ENCODE data around the gene GCDH. TPM values are rescaled to one million over a fixed set of nuclear protein-coding genes. Genes with fewer than 3 reads are reported as not detected.

GCDH gene
- total RNA-seq (10 to 100 TPM in 4 of 5 donors, not detected in 1; 17.5 to 30.8 (median 23.9) TPM), polyA plus RNA-seq (10 to 100 TPM; 21.6 to 26.6 (median 24.0) TPM)
- long read RNA-seq, donor 1, partial matches to known transcripts, result 0 of 1 reads
- long read RNA-seq, donor 1, other reads (novel, unspliced or antisense), result 0 of 1 reads
- long read RNA-seq, donor 2, partial matches to known transcripts, result 6 of 9 reads
- long read RNA-seq, donor 2, other reads (novel, unspliced or antisense), result 0 of 9 reads
- long read RNA-seq, donor 3, result 0 reads
- long read RNA-seq, donor 4, result 0 reads
- long read RNA-seq, donor 5, partial matches to known transcripts, result 0 of 4 reads
- long read RNA-seq, donor 5, other reads (novel, unspliced or antisense), result 0 of 4 reads
- long read RNA-seq, donor 6, partial matches to known transcripts, result 84 of 115 reads
- long read RNA-seq, donor 6, other reads (novel, unspliced or antisense), result 28 of 115 reads
- long read RNA-seq, donor 7, transcript GCDH-201 (12 exons, 1,956 nt), result major isoform, 6 of 6 reads
- long read RNA-seq, donor 7, partial matches to known transcripts, result 0 of 6 reads
- long read RNA-seq, donor 7, other reads (novel, unspliced or antisense), result 0 of 6 reads
- long read RNA-seq, donor 8, transcript GCDH-201 (12 exons, 1,956 nt), result major isoform, 5 of 19 reads
- long read RNA-seq, donor 8, partial matches to known transcripts, result 5 of 19 reads
- long read RNA-seq, donor 8, other reads (novel, unspliced or antisense), result 9 of 19 reads
- long read RNA-seq, donor 9, partial matches to known transcripts, result 10 of 26 reads
- long read RNA-seq, donor 9, other reads (novel, unspliced or antisense), result 14 of 26 reads
- long read RNA-seq, donor 10, result 0 reads

DNA sequence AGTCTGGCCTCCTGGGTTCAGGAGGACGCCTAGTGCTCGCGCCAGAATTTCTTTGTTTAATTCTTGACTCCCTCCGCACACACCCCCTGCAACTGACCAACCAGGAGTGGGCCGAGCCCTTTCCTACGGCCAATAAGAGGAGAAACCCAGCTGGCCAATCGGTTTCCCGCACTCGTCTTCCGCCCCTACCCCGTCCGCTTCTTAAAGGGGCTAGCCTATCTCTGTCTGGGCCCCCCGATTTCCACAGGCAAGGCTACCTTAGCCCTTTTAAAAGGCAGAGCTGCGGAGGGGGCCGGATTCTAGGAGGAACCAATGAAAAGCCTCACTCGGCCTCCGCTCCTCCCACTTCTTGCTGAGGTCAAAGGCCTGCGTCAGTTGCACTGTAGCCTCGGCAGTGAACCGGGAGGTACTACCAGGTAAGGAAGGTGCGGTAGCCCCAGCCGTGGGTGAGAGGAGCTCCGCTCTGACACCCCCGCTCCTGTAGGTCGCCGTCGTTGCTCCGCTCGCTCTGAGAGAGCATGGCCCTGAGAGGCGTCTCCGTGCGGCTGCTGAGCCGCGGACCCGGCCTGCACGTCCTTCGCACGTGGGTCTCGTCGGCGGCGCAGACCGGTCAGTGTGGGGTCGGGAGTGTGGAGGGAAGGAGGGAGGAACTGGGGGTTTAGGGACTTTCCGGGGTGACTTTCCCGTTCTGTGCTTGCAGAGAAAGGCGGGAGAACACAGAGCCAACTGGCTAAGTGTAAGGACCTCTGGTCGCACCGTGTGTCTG is at the start of gene GCDH:
GCDH (plus strand) TSS at position 374 of the 766 bp plus-strand sequence; CDS start at position 519, 145 bp downstream.
- no peaks in the 10 kb centered on the region for H3K9me3 ChIP-seq
- peak within 1 kb of the TSS; percentile 78 to 91 (median 86) for H3K27ac ChIP-seq
- H3K36me3 ChIP-seq, result peaks cover 18 to 31% (median 26%) of the 10 kb centered on the region in 4 donors
- DNase-seq, result peak; percentile 98 to 99
- TF ChIP-seq EP300 (IDR thresholded peaks at IDR 0.05) (no peak), POLR2A (IDR thresholded peaks at IDR 0.05) (peak in 2 of 4 donors; percentile 73 to 79), POLR2AphosphoS5 (IDR thresholded peaks at IDR 0.05) (peak; percentile 58 to 95 (median 94))
- TF ChIP-seq, protein P1, sequence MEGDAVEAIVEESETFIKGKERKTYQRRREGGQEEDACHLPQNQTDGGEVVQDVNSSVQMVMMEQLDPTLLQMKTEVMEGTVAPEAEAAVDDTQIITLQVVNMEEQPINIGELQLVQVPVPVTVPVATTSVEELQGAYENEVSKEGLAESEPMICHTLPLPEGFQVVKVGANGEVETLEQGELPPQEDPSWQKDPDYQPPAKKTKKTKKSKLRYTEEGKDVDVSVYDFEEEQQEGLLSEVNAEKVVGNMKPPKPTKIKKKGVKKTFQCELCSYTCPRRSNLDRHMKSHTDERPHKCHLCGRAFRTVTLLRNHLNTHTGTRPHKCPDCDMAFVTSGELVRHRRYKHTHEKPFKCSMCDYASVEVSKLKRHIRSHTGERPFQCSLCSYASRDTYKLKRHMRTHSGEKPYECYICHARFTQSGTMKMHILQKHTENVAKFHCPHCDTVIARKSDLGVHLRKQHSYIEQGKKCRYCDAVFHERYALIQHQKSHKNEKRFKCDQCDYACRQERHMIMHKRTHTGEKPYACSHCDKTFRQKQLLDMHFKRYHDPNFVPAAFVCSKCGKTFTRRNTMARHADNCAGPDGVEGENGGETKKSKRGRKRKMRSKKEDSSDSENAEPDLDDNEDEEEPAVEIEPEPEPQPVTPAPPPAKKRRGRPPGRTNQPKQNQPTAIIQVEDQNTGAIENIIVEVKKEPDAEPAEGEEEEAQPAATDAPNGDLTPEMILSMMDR (IDR thresholded peaks at IDR 0.05), result peak in 1 of 7 experiments; percentile 8
- peaks cover 0 to 5% (median 3%) of the 10 kb centered on the region in 3 donors for H3K27me3 ChIP-seq
- peaks cover 18 to 28% (median 22%) of the 10 kb centered on the region in 4 donors for H3K4me1 ChIP-seq
- intact Hi-C loops (cut with DNase I; ENCODE audit: low total_unique reads), result no loop called here
- 0 to 1% (median 0%) methylated on average over 36 to 49 of the region's 49 CpGs for WGBS, 5 donors
- peak within 1 kb of the TSS; percentile 82 to 99 (median 93) for H3K4me3 ChIP-seq

DNA sequence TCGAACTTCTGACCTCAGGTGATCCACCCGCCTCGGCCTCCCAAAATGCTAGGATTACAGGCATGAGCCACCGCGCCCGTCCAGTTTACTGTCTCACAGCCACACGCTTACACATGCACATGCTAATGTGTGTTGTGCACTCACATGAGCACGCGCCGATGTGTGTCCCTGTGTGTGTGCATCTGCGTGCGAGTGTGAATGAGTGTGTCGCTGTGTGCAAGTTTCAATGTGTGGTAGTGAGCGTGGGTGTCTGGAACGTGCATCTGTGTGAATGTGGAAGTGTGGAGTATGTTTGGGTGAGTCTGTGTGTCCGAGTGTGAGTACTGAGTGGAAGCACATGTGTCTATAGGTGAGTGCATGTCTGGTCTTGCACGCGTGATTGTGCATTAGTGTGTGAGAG is 48.4 kb upstream of the GCDH start:
- H3K4me3 ChIP-seq, result no peak overlapping the region
- peaks cover 24 to 100% (median 62%) of the 10 kb centered on the region in 3 donors for H3K27me3 ChIP-seq
- 90 to 94% (median 93%) methylated on average over 18 of the region's 18 CpGs for WGBS, 5 donors
- intact Hi-C loops (cut with DNase I; ENCODE audit: low total_unique reads), result no loop called here
- no peak for TF ChIP-seq EP300 (IDR thresholded peaks at IDR 0.05)
- no peak for TF ChIP-seq POLR2A (IDR thresholded peaks at IDR 0.05)
- TF ChIP-seq, protein P1 (IDR thresholded peaks at IDR 0.05), result no peak
- no peak for TF ChIP-seq POLR2AphosphoS5 (IDR thresholded peaks at IDR 0.05)
- H3K36me3 ChIP-seq, result no peaks in the 10 kb centered on the region
- no peak for DNase-seq
- no peak overlapping the region for H3K27ac ChIP-seq
- H3K9me3 ChIP-seq, result no peaks in the 10 kb centered on the region
- peaks cover 24 to 36% (median 28%) of the 10 kb centered on the region in 4 donors for H3K4me1 ChIP-seq

DNA sequence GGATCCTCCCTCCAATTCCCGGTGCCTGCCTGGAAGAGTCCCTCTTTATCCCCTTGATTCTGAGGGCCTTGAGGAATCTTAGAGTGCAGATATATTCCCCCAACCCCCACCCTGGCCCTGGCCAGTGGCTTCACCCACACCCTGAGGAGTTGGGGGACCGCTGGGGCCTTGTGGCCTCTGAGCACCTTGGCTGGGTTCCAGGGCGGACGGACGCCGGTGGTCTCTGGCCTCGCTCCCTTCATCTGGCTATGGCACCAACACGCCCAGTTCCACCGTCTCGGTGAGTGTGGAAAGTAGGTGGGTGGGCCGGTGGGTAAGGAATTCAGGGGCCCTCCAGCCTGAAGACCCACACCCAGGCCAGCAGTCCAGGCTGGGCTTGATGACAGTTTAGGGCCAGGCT is 47.6 kb upstream of the GCDH start:
- TF ChIP-seq POLR2A (IDR thresholded peaks at IDR 0.05), result no peak
- TF ChIP-seq, protein P1 (IDR thresholded peaks at IDR 0.05), result no peak
- no peak for TF ChIP-seq POLR2AphosphoS5 (IDR thresholded peaks at IDR 0.05)
- TF ChIP-seq EP300 (IDR thresholded peaks at IDR 0.05), result no peak
- H3K4me3 ChIP-seq, result no peak overlapping the region
- intact Hi-C loops (cut with DNase I; ENCODE audit: low total_unique reads), result no loop called here
- DNase-seq, result no peak
- peaks cover 24 to 35% (median 29%) of the 10 kb centered on the region in 4 donors for H3K4me1 ChIP-seq
- whole genome bisulfite sequencing, 5 donors, result 83 to 92% (median 85%) methylated on average over 11 of the region's 11 CpGs
- no peaks in the 10 kb centered on the region for H3K36me3 ChIP-seq
- H3K27me3 ChIP-seq, result peaks cover 24 to 100% (median 54%) of the 10 kb centered on the region in 3 donors
- H3K27ac ChIP-seq, result no peak overlapping the region
- no peaks in the 10 kb centered on the region for H3K9me3 ChIP-seq

Data from stomach (tissue), 19 donors.